Smooth muscle cell of the brain vasculature (primary cell): Measurements from ENCODE around the gene SKA3.

ENCODE experiments used
- DNase-seq: peaks from one replicate; pipeline ENCODE4 v3.0.0-alpha.2; 2012; ENCODE audit warnings: low read depth, low spot score

The SKA3 gene

GRCh38 chr13:21116141-21116540 is 60.2 kb downstream of the SKA3 start:
- no peak for DNase-seq

GRCh38 chr13:21115231-21115630 is 61.1 kb downstream of the SKA3 start:
- DNase-seq: no peak

DNA sequence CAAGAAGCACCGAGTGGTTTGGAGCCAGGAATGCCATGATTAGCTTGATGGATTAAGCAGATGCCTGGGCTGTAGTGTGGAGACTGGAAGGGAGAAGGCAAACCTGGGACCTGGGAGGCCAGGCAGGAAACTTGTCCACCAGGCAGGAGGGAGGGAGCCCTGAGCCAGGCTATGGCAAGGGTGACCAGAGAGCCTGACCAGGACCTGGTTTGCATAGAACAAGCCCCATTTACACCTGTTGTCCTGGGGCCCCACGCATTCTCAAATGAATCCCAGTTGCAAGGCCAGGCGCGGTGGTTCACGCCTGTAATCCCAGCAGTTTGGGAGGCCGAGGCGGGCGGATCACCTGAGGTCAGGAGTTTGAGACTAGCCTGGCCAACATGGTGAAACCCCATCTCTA is 64.8 kb downstream of the SKA3 start:
- DNase-seq: no peak

GRCh38 chr13:21109168-21109567 is 67.2 kb downstream of the SKA3 start:
- DNase-seq: no peak

- DNase-seq: no peak
Measured at GRCh38 chr13:21106089-21106488, 70.3 kb downstream of the SKA3 start.

DNA sequence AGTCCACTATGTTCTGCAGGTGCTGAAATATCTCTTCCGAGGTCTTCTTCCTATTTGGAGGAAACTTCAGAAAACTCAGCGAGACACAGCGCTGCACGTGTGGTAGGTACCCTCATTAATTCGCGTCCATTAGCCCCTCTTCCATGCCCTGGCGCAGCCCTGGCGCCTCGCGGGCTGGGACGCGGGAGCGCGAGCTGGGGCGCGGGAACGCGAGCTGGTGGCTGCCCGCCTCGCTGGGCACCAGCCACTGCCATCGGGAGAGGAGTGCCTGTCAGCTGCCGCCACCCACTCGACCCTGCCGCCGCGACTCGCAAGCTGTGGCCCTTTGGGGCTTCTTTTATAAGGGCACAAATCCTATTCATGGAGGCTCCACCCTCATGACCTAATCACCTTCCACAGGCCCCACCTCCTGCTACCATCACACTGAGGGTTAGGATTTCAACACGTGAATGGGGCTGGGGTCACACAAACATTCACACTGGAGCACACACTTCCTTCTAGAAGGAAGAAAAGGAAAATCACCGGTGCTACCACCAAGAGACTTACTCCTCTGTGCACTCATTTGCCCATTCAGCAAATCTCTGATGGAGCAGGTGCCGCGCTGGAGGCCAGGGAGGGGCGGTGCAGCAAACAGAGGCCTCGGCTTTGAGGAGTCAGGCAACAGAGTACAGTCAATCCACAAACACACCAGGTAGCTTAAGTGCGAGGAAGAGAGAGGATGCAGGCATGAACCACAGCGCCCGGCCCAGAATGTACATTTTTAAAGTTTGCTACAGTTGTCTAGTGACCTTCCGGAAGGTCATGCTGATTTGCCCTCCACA is 71.9 kb downstream of the SKA3 start:
- DNase-seq: no peak
